Astrocyte (in vitro differentiated cells and primary cell): ENCODE data around the gene GFRA1.

Experiments used
- EZH2 ChIP-seq: IDR thresholded peaks from 2 replicates; pipeline ENCODE4 v1.6.1; 2012; ENCODE audit warnings: mild to moderate bottlenecking, low read length, inconsistent platforms; ENCODE audit not compliant: insufficient read depth
- TF ChIP-seq, protein P1 (sequence below): IDR thresholded peaks from 2 replicates; pipeline ENCODE4 v1.5.1; 2011; ENCODE audit warnings: low read depth, mild to moderate bottlenecking, inconsistent platforms, low read length, moderate library complexity; ENCODE audit not compliant: insufficient read depth

DNA sequence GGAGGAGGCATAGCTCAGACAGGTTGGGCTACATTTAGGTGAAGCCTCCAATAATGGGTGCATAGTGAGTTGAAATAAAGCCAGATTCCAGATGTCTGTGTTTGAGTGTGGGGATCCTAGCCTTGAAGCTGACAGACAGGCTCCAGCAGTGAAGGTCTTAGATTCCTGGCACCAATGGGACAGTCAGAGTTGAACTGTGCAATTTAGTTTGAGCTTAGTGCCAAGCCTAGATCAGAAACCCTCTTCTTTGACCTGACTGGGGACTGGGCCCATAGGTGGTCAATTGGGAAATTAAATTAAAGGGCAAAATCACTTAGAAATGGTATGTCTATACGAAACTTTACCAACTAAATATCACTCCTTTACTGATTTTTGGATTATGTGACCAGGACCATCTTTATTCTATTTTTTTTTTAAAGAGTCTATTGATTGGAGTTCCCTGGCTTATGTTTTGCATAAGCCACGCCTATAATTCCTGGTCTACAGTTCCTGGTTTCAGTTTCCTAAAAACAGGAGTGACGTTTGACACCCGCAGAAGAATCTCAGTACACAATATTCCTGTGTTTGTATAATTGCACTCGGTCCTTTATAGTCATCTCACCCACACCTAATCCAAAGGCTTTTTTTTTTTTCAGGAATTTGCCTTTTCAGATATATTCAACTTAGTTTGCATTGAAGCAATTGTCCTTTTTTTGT, 201.4 kb downstream of the GFRA1 start:
- TF ChIP-seq, protein P1, sequence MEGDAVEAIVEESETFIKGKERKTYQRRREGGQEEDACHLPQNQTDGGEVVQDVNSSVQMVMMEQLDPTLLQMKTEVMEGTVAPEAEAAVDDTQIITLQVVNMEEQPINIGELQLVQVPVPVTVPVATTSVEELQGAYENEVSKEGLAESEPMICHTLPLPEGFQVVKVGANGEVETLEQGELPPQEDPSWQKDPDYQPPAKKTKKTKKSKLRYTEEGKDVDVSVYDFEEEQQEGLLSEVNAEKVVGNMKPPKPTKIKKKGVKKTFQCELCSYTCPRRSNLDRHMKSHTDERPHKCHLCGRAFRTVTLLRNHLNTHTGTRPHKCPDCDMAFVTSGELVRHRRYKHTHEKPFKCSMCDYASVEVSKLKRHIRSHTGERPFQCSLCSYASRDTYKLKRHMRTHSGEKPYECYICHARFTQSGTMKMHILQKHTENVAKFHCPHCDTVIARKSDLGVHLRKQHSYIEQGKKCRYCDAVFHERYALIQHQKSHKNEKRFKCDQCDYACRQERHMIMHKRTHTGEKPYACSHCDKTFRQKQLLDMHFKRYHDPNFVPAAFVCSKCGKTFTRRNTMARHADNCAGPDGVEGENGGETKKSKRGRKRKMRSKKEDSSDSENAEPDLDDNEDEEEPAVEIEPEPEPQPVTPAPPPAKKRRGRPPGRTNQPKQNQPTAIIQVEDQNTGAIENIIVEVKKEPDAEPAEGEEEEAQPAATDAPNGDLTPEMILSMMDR = no peak
- TF ChIP-seq EZH2 = no peak
